Measurements from ENCODE around the gene SEPHS1. TPM values are rescaled to one million over a fixed set of nuclear protein-coding genes. Genes with fewer than 3 reads are reported as not detected.

Gene SEPHS1
- total RNA-seq, 1 experiment from 2014 or later: 139 TPM

DNA sequence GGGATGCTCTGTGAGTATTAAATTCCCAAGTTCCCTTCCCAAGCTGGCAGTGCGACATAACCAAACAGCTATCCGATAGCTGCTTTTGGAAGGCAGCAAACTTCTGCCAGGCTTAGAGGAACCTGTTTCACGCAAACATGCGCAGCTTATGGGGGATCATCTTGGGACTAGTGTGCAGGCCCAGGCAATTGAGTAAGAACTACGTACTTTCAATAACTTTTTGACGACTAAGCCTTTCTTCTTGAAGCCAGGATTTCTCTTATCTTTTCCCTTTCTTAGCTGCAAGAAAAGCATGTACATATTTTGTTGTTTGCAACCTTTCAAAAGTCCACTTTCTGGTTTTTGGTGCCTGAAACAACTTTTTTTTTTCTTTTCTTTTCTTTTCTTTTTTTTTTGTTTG is 28.7 kb upstream of the SEPHS1 start:
- Mint-ChIP-seq H3K27ac (ENCODE audit: unreplicated experiment) (peak overlapping the region; percentile 58), H3K4me3 (ENCODE audit: unreplicated experiment) (peak overlapping the region; percentile 55), H3K36me3 (ENCODE audit: insufficient read depth, unreplicated experiment) (no peaks in the 10 kb centered on the region), H3K4me1 (ENCODE audit: low read depth, unreplicated experiment) (peaks cover 18% of the 10 kb centered on the region), H3K27me3 (ENCODE audit: insufficient read depth, unreplicated experiment) (no peaks in the 10 kb centered on the region), H3K9me3 (ENCODE audit: unreplicated experiment) (no peaks in the 10 kb centered on the region)
- Histone ChIP-seq H3K27me3 (replicated peaks; ENCODE audit: control insufficient read depth, insufficient read depth, low read length) (no peaks in the 10 kb centered on the region), H3K36me3 (ENCODE audit: control insufficient read depth, insufficient read depth, low read length) (no peaks in the 10 kb centered on the region), H3K4me3 (ENCODE audit: low read depth, low read length) (no peak overlapping the region), H3K9me3 (no peaks in the 10 kb centered on the region), H3K4me1 (peaks cover 11% of the 10 kb centered on the region)
- BruUV-seq (replicated peaks): no TSS peak
- TF ChIP-seq, protein P1, sequence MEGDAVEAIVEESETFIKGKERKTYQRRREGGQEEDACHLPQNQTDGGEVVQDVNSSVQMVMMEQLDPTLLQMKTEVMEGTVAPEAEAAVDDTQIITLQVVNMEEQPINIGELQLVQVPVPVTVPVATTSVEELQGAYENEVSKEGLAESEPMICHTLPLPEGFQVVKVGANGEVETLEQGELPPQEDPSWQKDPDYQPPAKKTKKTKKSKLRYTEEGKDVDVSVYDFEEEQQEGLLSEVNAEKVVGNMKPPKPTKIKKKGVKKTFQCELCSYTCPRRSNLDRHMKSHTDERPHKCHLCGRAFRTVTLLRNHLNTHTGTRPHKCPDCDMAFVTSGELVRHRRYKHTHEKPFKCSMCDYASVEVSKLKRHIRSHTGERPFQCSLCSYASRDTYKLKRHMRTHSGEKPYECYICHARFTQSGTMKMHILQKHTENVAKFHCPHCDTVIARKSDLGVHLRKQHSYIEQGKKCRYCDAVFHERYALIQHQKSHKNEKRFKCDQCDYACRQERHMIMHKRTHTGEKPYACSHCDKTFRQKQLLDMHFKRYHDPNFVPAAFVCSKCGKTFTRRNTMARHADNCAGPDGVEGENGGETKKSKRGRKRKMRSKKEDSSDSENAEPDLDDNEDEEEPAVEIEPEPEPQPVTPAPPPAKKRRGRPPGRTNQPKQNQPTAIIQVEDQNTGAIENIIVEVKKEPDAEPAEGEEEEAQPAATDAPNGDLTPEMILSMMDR (IDR thresholded peaks at IDR 0.05; ENCODE audit: insufficient read depth in 1 of 2, low read depth in 1 of 2, low read length in 1 of 2, severe bottlenecking in 1 of 2, unreplicated experiment in 1 of 2): no peak
- DNase-seq: peak in 1 of 2 experiments; percentile 46
- intact Hi-C loops (cut with micrococcal nuclease; ENCODE audit: unreplicated experiment): no loop called here
- CTCF ChIA-PET: interaction anchor here (0.5 to 2.5 kb wide), 9 partner anchors 8 to 361 kb away, joined by 3 to 35 read pairs (median 5); no protein-coding TSS in a partner anchor
- POLR2A ChIA-PET: interaction anchor here (0.7 to 1.3 kb wide), 3 partner anchors 11 to 75 kb away, joined by 3 to 4 read pairs (median 3); no protein-coding TSS in a partner anchor

GRCh38 chr10:13376297-13376696 is 28.2 kb upstream of the SEPHS1 start:
- Mint-ChIP-seq H3K27me3 (ENCODE audit: insufficient read depth, unreplicated experiment) (no peaks in the 10 kb centered on the region), H3K27ac (ENCODE audit: unreplicated experiment) (peak overlapping the region; percentile 58), H3K4me1 (ENCODE audit: low read depth, unreplicated experiment) (peaks cover 22% of the 10 kb centered on the region), H3K36me3 (ENCODE audit: insufficient read depth, unreplicated experiment) (no peaks in the 10 kb centered on the region), H3K9me3 (ENCODE audit: unreplicated experiment) (no peaks in the 10 kb centered on the region), H3K4me3 (ENCODE audit: unreplicated experiment) (peak overlapping the region; percentile 55)
- ChIA-PET POLR2A (interaction anchor here (0.5 to 1.3 kb wide), 4 partner anchors 11 to 76 kb away, joined by 3 to 4 read pairs (median 3); partner anchors contain the start of gene PHYH), CTCF (interaction anchor here (0.5 to 2.5 kb wide), 10 partner anchors 9 to 360 kb away, joined by 3 to 35 read pairs (median 5); no protein-coding TSS in a partner anchor)
- H3K9me3 ChIP-seq: no peaks in the 10 kb centered on the region
- no peaks in the 10 kb centered on the region for H3K27me3 ChIP-seq (replicated peaks; ENCODE audit: control insufficient read depth, insufficient read depth, low read length)
- DNase-seq: peak; percentile 52 to 62
- H3K4me3 ChIP-seq (ENCODE audit: low read depth, low read length): no peak overlapping the region
- BruUV-seq (replicated peaks): no TSS peak
- H3K36me3 ChIP-seq (ENCODE audit: control insufficient read depth, insufficient read depth, low read length): no peaks in the 10 kb centered on the region
- TF ChIP-seq, protein P1 (IDR thresholded peaks at IDR 0.05; ENCODE audit: insufficient read depth in 1 of 2, low read depth in 1 of 2, low read length in 1 of 2, severe bottlenecking in 1 of 2, unreplicated experiment in 1 of 2): no peak
- peaks cover 11% of the 10 kb centered on the region for H3K4me1 ChIP-seq
- intact Hi-C loops (cut with micrococcal nuclease; ENCODE audit: unreplicated experiment): no loop called here

- ChIA-PET CTCF (interaction anchor here (0.7 to 2.5 kb wide), 5 partner anchors 21 to 161 kb away, joined by 3 to 35 read pairs (median 7); no protein-coding TSS in a partner anchor), POLR2A (interaction anchor here (0.5 to 1.3 kb wide), 4 partner anchors 64 to 274 kb away, joined by 3 to 4 read pairs (median 3); partner anchors contain the start of gene PHYH)
- Histone ChIP-seq H3K4me1 (peaks cover 11% of the 10 kb centered on the region), H3K9me3 (no peaks in the 10 kb centered on the region), H3K36me3 (ENCODE audit: control insufficient read depth, insufficient read depth, low read length) (no peaks in the 10 kb centered on the region), H3K4me3 (ENCODE audit: low read depth, low read length) (no peak overlapping the region), H3K27me3 (replicated peaks; ENCODE audit: control insufficient read depth, insufficient read depth, low read length) (no peaks in the 10 kb centered on the region)
- BruUV-seq (replicated peaks): no TSS peak
- H3K4me3 Mint-ChIP-seq (ENCODE audit: unreplicated experiment): peak overlapping the region; percentile 55
- TF ChIP-seq, protein P1 (IDR thresholded peaks at IDR 0.05; ENCODE audit: insufficient read depth in 1 of 2, low read depth in 1 of 2, low read length in 1 of 2, severe bottlenecking in 1 of 2, unreplicated experiment in 1 of 2): no peak
- no peaks in the 10 kb centered on the region for H3K27me3 Mint-ChIP-seq (ENCODE audit: insufficient read depth, unreplicated experiment)
- DNase-seq: no peak
- no peaks in the 10 kb centered on the region for H3K36me3 Mint-ChIP-seq (ENCODE audit: insufficient read depth, unreplicated experiment)
- no peaks in the 10 kb centered on the region for H3K9me3 Mint-ChIP-seq (ENCODE audit: unreplicated experiment)
- H3K4me1 Mint-ChIP-seq (ENCODE audit: low read depth, unreplicated experiment): peaks cover 24% of the 10 kb centered on the region
- intact Hi-C loops (cut with micrococcal nuclease; ENCODE audit: unreplicated experiment): no loop called here
- H3K27ac Mint-ChIP-seq (ENCODE audit: unreplicated experiment): peak overlapping the region; percentile 58
Measured at GRCh38 chr10:13375791-13376190, 27.7 kb upstream of the SEPHS1 start.
